ENCODE results near the gene VCPKMT. TPM values are rescaled to one million over a fixed set of nuclear protein-coding genes. Genes with fewer than 3 reads are reported as not detected.

VCPKMT gene
- total and polyA plus RNA-seq, 9 of the 15 experiments (the other 6 are each of a cell fraction or from before 2014, with no cell fraction given): 2.7 to 7.8 (median 6.3) TPM

Small RNA genes lying within 50 kb of the gene (small RNA-seq; reads per million reads assigned to genes)
- not detected for gene RF00019

Other genes starting within 250 kb of the VCPKMT start
- 24.9 and 29.9 TPM in 2 replicates for gene ARF6, start 223.5 kb downstream of the VCPKMT start, total RNA-seq (2014; rRNA removed)
- 18.5 and 19.2 TPM in 2 replicates for gene ARF6, start 223.5 kb downstream of the VCPKMT start, total RNA-seq (2014; rRNA removed; fragmentation: Illumina TruSeq; extraction: Trizol)
- gene ARF6, start 223.5 kb downstream of the VCPKMT start, total RNA-seq (2015; rRNA removed; fragmentation: Illumina TruSeq; extraction: Trizol): 22.8 and 23.3 TPM in 2 replicates
- gene ARF6, start 223.5 kb downstream of the VCPKMT start, total RNA-seq (2021): 33.6 and 35.2 TPM in 2 replicates
- 14.2 and 16.3 TPM in 2 replicates for gene ARF6, start 223.5 kb downstream of the VCPKMT start, polyA plus RNA-seq (2011; rRNA removed)
- 25.7 and 28.8 TPM in 2 replicates for gene ARF6, start 223.5 kb downstream of the VCPKMT start, polyA plus RNA-seq (2014; fragmentation: Illumina TruSeq; extraction: Trizol)
- gene ARF6, start 223.5 kb downstream of the VCPKMT start, polyA plus RNA-seq (2014; fragmentation: Nextera tagmentation; extraction: Ambion mirVana): 10 to 100 TPM; 15.3 to 32.5 TPM
- gene ARF6, start 223.5 kb downstream of the VCPKMT start, polyA plus RNA-seq (2014; rRNA removed): 23.6 and 27.1 TPM in 2 replicates
- gene SOS2, start 115.0 kb upstream of the VCPKMT start, total RNA-seq (2014; rRNA removed): 4.5 and 5.8 TPM in 2 replicates
- 13.1 and 14.4 TPM in 2 replicates for gene SOS2, start 115.0 kb upstream of the VCPKMT start, total RNA-seq (2014; rRNA removed; fragmentation: Illumina TruSeq; extraction: Trizol)
- 11.5 and 12.1 TPM in 2 replicates for gene SOS2, start 115.0 kb upstream of the VCPKMT start, total RNA-seq (2015; rRNA removed; fragmentation: Illumina TruSeq; extraction: Trizol)
- 9.6 and 10.5 TPM in 2 replicates for gene SOS2, start 115.0 kb upstream of the VCPKMT start, total RNA-seq (2021)
- 10.3 and 11.0 TPM in 2 replicates for gene SOS2, start 115.0 kb upstream of the VCPKMT start, polyA plus RNA-seq (2011; rRNA removed)
- gene SOS2, start 115.0 kb upstream of the VCPKMT start, polyA plus RNA-seq (2014; fragmentation: Illumina TruSeq; extraction: Trizol): 9.5 and 11.4 TPM in 2 replicates
- 1 to 10 TPM; 2.2 to 3.0 TPM for gene SOS2, start 115.0 kb upstream of the VCPKMT start, polyA plus RNA-seq (2014; fragmentation: Nextera tagmentation; extraction: Ambion mirVana)
- gene SOS2, start 115.0 kb upstream of the VCPKMT start, polyA plus RNA-seq (2014; rRNA removed): 5.6 and 6.6 TPM in 2 replicates
- gene L2HGDH, start 195.7 kb upstream of the VCPKMT start, total RNA-seq (2014; rRNA removed): 14.4 and 16.1 TPM in 2 replicates
- 10.5 TPM in 2 replicates for gene L2HGDH, start 195.7 kb upstream of the VCPKMT start, total RNA-seq (2014; rRNA removed; fragmentation: Illumina TruSeq; extraction: Trizol)
- gene L2HGDH, start 195.7 kb upstream of the VCPKMT start, total RNA-seq (2015; rRNA removed; fragmentation: Illumina TruSeq; extraction: Trizol): 8.8 and 9.3 TPM in 2 replicates
- gene L2HGDH, start 195.7 kb upstream of the VCPKMT start, total RNA-seq (2021): 10.3 and 12.7 TPM in 2 replicates
- gene L2HGDH, start 195.7 kb upstream of the VCPKMT start, polyA plus RNA-seq (2011; rRNA removed): 9.4 and 11.1 TPM in 2 replicates
- gene L2HGDH, start 195.7 kb upstream of the VCPKMT start, polyA plus RNA-seq (2014; fragmentation: Illumina TruSeq; extraction: Trizol): 10.1 TPM in 2 replicates
- gene L2HGDH, start 195.7 kb upstream of the VCPKMT start, polyA plus RNA-seq (2014; fragmentation: Nextera tagmentation; extraction: Ambion mirVana): 1 to 10 TPM; 1.7 to 2.1 TPM
- gene L2HGDH, start 195.7 kb upstream of the VCPKMT start, polyA plus RNA-seq (2014; rRNA removed): 11.8 and 12.0 TPM in 2 replicates
- 3.2 and 4.0 TPM in 2 replicates for gene DMAC2L, start 195.8 kb upstream of the VCPKMT start, total RNA-seq (2014; rRNA removed)
- 9.3 and 10.4 TPM in 2 replicates for gene DMAC2L, start 195.8 kb upstream of the VCPKMT start, total RNA-seq (2014; rRNA removed; fragmentation: Illumina TruSeq; extraction: Trizol)
- 5.4 and 6.1 TPM in 2 replicates for gene DMAC2L, start 195.8 kb upstream of the VCPKMT start, total RNA-seq (2015; rRNA removed; fragmentation: Illumina TruSeq; extraction: Trizol)
- gene DMAC2L, start 195.8 kb upstream of the VCPKMT start, total RNA-seq (2021): 9.2 and 9.9 TPM in 2 replicates
- gene DMAC2L, start 195.8 kb upstream of the VCPKMT start, polyA plus RNA-seq (2011; rRNA removed): 14.6 and 15.4 TPM in 2 replicates
- gene DMAC2L, start 195.8 kb upstream of the VCPKMT start, polyA plus RNA-seq (2014; fragmentation: Illumina TruSeq; extraction: Trizol): 6.7 and 6.9 TPM in 2 replicates
- 10 to 100 TPM; 37.1 to 37.2 TPM for gene DMAC2L, start 195.8 kb upstream of the VCPKMT start, polyA plus RNA-seq (2014; fragmentation: Nextera tagmentation; extraction: Ambion mirVana)
- gene DMAC2L, start 195.8 kb upstream of the VCPKMT start, polyA plus RNA-seq (2014; rRNA removed): 12.5 and 12.6 TPM in 2 replicates

Data from K562 (cell line).